Measurements from ENCODE around the gene SH3RF1. TPM values are rescaled to one million over a fixed set of nuclear protein-coding genes. Genes with fewer than 3 reads are reported as not detected.

Gene SH3RF1
- total RNA-seq, 1 experiment from 2014 or later, result 59.5 TPM

GRCh38 chr4:169269916-169270809 is 593 bp downstream of the SH3RF1 start:
- BruUV-seq (replicated peaks), result no TSS peak
- Histone ChIP-seq H3K9me3 (ENCODE audit: control insufficient read depth in 1 of 2, insufficient read depth in 1 of 2, low read depth in 1 of 2, low read length in 2 of 2) (no peaks in the 10 kb centered on the region), H3K4me3 (replicated peaks in 1 of 2; ENCODE audit: low read depth in 1 of 2, low read length in 2 of 2) (peak overlapping the region; percentile 75 to 87), H3K4me1 (ENCODE audit: control insufficient read depth in 1 of 2, insufficient read depth in 2 of 2, low read length in 2 of 2) (peaks cover 30 to 54% of the 10 kb centered on the region in 2 experiments), H3K79me2 (ENCODE audit: insufficient read depth, low read length) (peaks cover 55% of the 10 kb centered on the region), H2AFZ (ENCODE audit: low read depth, low read length, poor library complexity, severe bottlenecking) (no peak overlapping the region), H3K4me2 (ENCODE audit: low read length) (peak overlapping the region; percentile 86), H3K36me3 (ENCODE audit: control insufficient read depth in 1 of 2, insufficient read depth in 2 of 2, low read length in 2 of 2) (peaks cover 4 to 20% of the 10 kb centered on the region in 2 experiments; a peak in 3 of 4 replicates), H3K9ac (ENCODE audit: low read length) (peak overlapping the region; percentile 90), H4K20me1 (ENCODE audit: insufficient read depth) (no peaks in the 10 kb centered on the region; the same call in 1 of the 2 replicates), H3K27me3 (ENCODE audit: insufficient read depth, low read length) (no peaks in the 10 kb centered on the region), H3K9me2 (ENCODE audit: insufficient read depth) (no peaks in the 10 kb centered on the region), H3K27ac (ENCODE audit: low read depth, low read length) (peak overlapping the region; percentile 88)
- ChIA-PET RAD21 (ENCODE audit: low non-redundant PET in 1 of 2, low total read pairs in 2 of 2, uncharacterized antibody in 2 of 2, unreplicated experiment in 2 of 2) (interaction anchor here in 1 of 2 experiments (0.9 kb wide), 1 partner anchor 260 kb away, joined by 3 read pairs; the partner anchor contains the start of gene CBR4), CTCF (no interaction called here), POLR2A (interaction anchor here (0.7 to 2.6 kb wide), 2 partner anchors 14 to 17 kb away, joined by 6 to 12 read pairs; no protein-coding TSS in a partner anchor)
- intact Hi-C loops (cut with micrococcal nuclease), result loop anchor here (5.0 kb wide), 2 partner anchors 217 to 238 kb away; no protein-coding TSS in a partner anchor
- ATAC-seq (peak; percentile 40), DNase-seq (ENCODE audit: low read depth, low spot score) (no peak)
- TF ChIP-seq EGR1 (IDR thresholded peaks at IDR 0.05; ENCODE audit: low read depth), result 0 out of 2 replicates have a peak, but pooled peaks have one; percentile 34
- TF ChIP-seq TCF7L2 (IDR thresholded peaks at IDR 0.05; ENCODE audit: borderline replicate concordance, extremely low read depth, insufficient read depth, insufficient read length), result no peak
- peak; percentile 67 for TF ChIP-seq ZFX (IDR thresholded peaks at IDR 0.05)

GRCh38 chr4:169268951-169269760 is 1.6 kb downstream of the SH3RF1 start:
- no peaks in the 10 kb centered on the region; the same call in 1 of the 2 replicates for H4K20me1 ChIP-seq (ENCODE audit: insufficient read depth)
- ATAC-seq, result no peak
- H3K4me1 ChIP-seq (ENCODE audit: control insufficient read depth in 1 of 2, insufficient read depth in 2 of 2, low read length in 2 of 2), result peaks cover 30 to 62% of the 10 kb centered on the region in 2 experiments
- no peaks in the 10 kb centered on the region for H3K9me2 ChIP-seq (ENCODE audit: insufficient read depth)
- H3K36me3 ChIP-seq (ENCODE audit: control insufficient read depth in 1 of 2, insufficient read depth in 2 of 2, low read length in 2 of 2), result peaks cover 9 to 30% of the 10 kb centered on the region in 2 experiments
- intact Hi-C loops (cut with micrococcal nuclease), result loop anchor here (5.0 kb wide), 1 partner anchor 218 kb away; no protein-coding TSS in a partner anchor
- H3K4me3 ChIP-seq (replicated peaks in 1 of 2; ENCODE audit: low read depth in 1 of 2, low read length in 2 of 2), result peak overlapping the region; percentile 75 to 87
- peak overlapping the region; percentile 88 for H3K27ac ChIP-seq (ENCODE audit: low read depth, low read length)
- H3K9me3 ChIP-seq (ENCODE audit: control insufficient read depth in 1 of 2, insufficient read depth in 1 of 2, low read depth in 1 of 2, low read length in 2 of 2), result no peaks in the 10 kb centered on the region
- DNase-seq (ENCODE audit: low read depth, low spot score), result no peak
- TSS peak; percentile 43 for BruUV-seq (replicated peaks)
- CTCF ChIA-PET, result no interaction called here
- peak overlapping the region; percentile 90 for H3K9ac ChIP-seq (ENCODE audit: low read length)
- POLR2A ChIA-PET, result interaction anchor here (0.7 to 2.6 kb wide), 3 partner anchors 13 to 16 kb away, joined by 5 to 12 read pairs (median 6); no protein-coding TSS in a partner anchor
- H3K4me2 ChIP-seq (ENCODE audit: low read length), result peak overlapping the region; percentile 86
- H2AFZ ChIP-seq (ENCODE audit: low read depth, low read length, poor library complexity, severe bottlenecking), result no peak overlapping the region
- no peaks in the 10 kb centered on the region for H3K27me3 ChIP-seq (ENCODE audit: insufficient read depth, low read length)
- peaks cover 66% of the 10 kb centered on the region for H3K79me2 ChIP-seq (ENCODE audit: insufficient read depth, low read length)
- RAD21 ChIA-PET (ENCODE audit: low non-redundant PET in 1 of 2, low total read pairs in 2 of 2, uncharacterized antibody in 2 of 2, unreplicated experiment in 2 of 2), result interaction anchor here (0.8 to 0.9 kb wide), 2 partner anchors 13 to 259 kb away, joined by 3 read pairs; partner anchors contain the start of gene CBR4 (in 1 of the 2)
- TF ChIP-seq CTCF (IDR thresholded peaks at IDR 0.05 in 2 of 3, conservative IDR thresholded peaks at IDR 0.05 in 1 of 3; ENCODE audit: borderline replicate concordance in 1 of 3, insufficient read depth in 1 of 3, low read depth in 2 of 3, low read length in 2 of 3) (no peak), REST (IDR thresholded peaks at IDR 0.05; ENCODE audit: low read depth) (no peak), TCF7L2 (IDR thresholded peaks at IDR 0.05; ENCODE audit: borderline replicate concordance, extremely low read depth, insufficient read depth, insufficient read length) (no peak), MAX (IDR thresholded peaks at IDR 0.05) (no peak)
